CD14-positive monocyte (primary cell): ENCODE results near the gene UBR3. TPM values are rescaled to one million over a fixed set of nuclear protein-coding genes. Genes with fewer than 3 reads are reported as not detected.
A peak's percentile ranks its signal among the peaks of the same experiment; 100 is the strongest.

ENCODE experiments used
- DNase-seq, 3 donors: peaks; one replicate each; pipeline ENCODE4 v3.0.0-alpha.2; 2011 to 2022
- H2AFZ ChIP-seq: 2 replicates; pipeline ENCODE4 v1.6.0; 2012; ENCODE audit warnings: mild to moderate bottlenecking, low read depth, low read length, inconsistent platforms; ENCODE audit not compliant: insufficient read depth, poor library complexity, severe bottlenecking
- H3K27ac ChIP-seq, 2 donors: 1 replicate in 1 of 2; 2 replicates in 1 of 2; pipeline ENCODE4 v1.5.1; 2012 to 2013; ENCODE audit warnings: low read length in 2 of 2, control low read depth in 1 of 2, inconsistent platforms in 1 of 2, low read depth in 1 of 2, mild to moderate bottlenecking in 1 of 2
- H3K27me3 ChIP-seq, 2 donors: one replicate each; pipeline versions ENCODE4 v1.6.0 to v1.6.1; 2011 to 2013; ENCODE audit warnings: low read length in 2 of 2; ENCODE audit not compliant: control insufficient read depth in 2 of 2, insufficient read depth in 2 of 2
- H3K36me3 ChIP-seq, 2 donors: replicated peaks in 1 of 2; 1 replicate in 1 of 2; 2 replicates in 1 of 2; pipeline versions ENCODE4 v1.5.1 to v1.6.1; 2012 to 2013; ENCODE audit warnings: low read length in 2 of 2, control low read depth in 1 of 2, inconsistent platforms in 1 of 2, mild to moderate bottlenecking in 1 of 2; ENCODE audit not compliant: insufficient read depth in 2 of 2, control insufficient read depth in 1 of 2
- H3K4me1 ChIP-seq, 2 donors: 1 replicate in 1 of 2; 2 replicates in 1 of 2; pipeline versions ENCODE4 v1.5.1 to v1.6.1; 2012 to 2013; ENCODE audit warnings: low read length in 2 of 2, control low read depth in 1 of 2, inconsistent platforms in 1 of 2, mild to moderate bottlenecking in 1 of 2, moderate library complexity in 1 of 2; ENCODE audit not compliant: insufficient read depth in 2 of 2, control insufficient read depth in 1 of 2
- H3K4me2 ChIP-seq: replicated peaks from 2 replicates; pipeline ENCODE3; 2012; ENCODE audit warnings: low read length, moderate library complexity, mild to moderate bottlenecking; ENCODE audit not compliant: poor library complexity, severe bottlenecking; ENCODE audit errors: extremely low read depth
- H3K4me3 ChIP-seq, 3 experiments: fragments of 200-600 bp in 1 of 3; sonication (generic) in 1 of 3; replicated peaks in 1 of 3; 1 replicate in 2 of 3; 2 replicates in 1 of 3; pipeline ENCODE4 v1.5.1; 2011 to 2013; ENCODE audit warnings: low read length in 3 of 3, mild to moderate bottlenecking in 3 of 3, control low read depth in 2 of 3, low read depth in 2 of 3, inconsistent platforms in 1 of 3, moderate library complexity in 1 of 3
- H3K79me2 ChIP-seq: 2 replicates; pipeline ENCODE4 v1.6.0; 2012; ENCODE audit warnings: mild to moderate bottlenecking, control low read depth, inconsistent platforms, low read length, moderate library complexity; ENCODE audit not compliant: insufficient read depth
- H3K9ac ChIP-seq: 2 replicates; pipeline ENCODE4 v1.6.0; 2017; ENCODE audit warnings: low read length, mild to moderate bottlenecking; ENCODE audit not compliant: insufficient read depth, poor library complexity, severe bottlenecking
- H3K9me3 ChIP-seq, 2 donors: replicated peaks in 1 of 2; 1 replicate in 1 of 2; 2 replicates in 1 of 2; pipeline versions ENCODE4 v1.5.1 to v1.6.1; 2012 to 2013; ENCODE audit warnings: low read length in 2 of 2, control low read depth in 1 of 2; ENCODE audit not compliant: control insufficient read depth in 1 of 2, insufficient read depth in 1 of 2
- H4K20me1 ChIP-seq: 2 replicates; pipeline ENCODE4 v1.6.0; 2012; ENCODE audit warnings: mild to moderate bottlenecking, low read length, control low read depth, moderate library complexity; ENCODE audit not compliant: insufficient read depth
- H3K27ac Mint-ChIP-seq, 7 donors: one replicate each; pipeline ENCODE4 v1.8.0; 2020; ENCODE audit warnings: mild to moderate bottlenecking in 7 of 7, mixed read lengths in 7 of 7, moderate library complexity in 6 of 7, inconsistent platforms in 2 of 7
- H3K27me3 Mint-ChIP-seq, 3 donors: one replicate each; pipeline ENCODE4 v1.8.0; 2021 to 2022; ENCODE audit warnings: low read depth in 3 of 3, mild to moderate bottlenecking in 3 of 3, mixed read lengths in 3 of 3, moderate library complexity in 3 of 3, inconsistent platforms in 1 of 3
- H3K36me3 Mint-ChIP-seq, 2 donors: one replicate each; pipeline ENCODE4 v1.8.0; 2020; ENCODE audit warnings: mixed read lengths in 2 of 2, inconsistent platforms in 1 of 2, mild to moderate bottlenecking in 1 of 2
- H3K4me1 Mint-ChIP-seq: one replicate; pipeline ENCODE4 v1.8.0; 2020; ENCODE audit warnings: mild to moderate bottlenecking, mixed read lengths
- H3K4me3 Mint-ChIP-seq, 2 donors: one replicate each; pipeline ENCODE4 v1.8.0; 2020; ENCODE audit warnings: mild to moderate bottlenecking in 2 of 2, mixed read lengths in 2 of 2, moderate library complexity in 1 of 2
- H3K9me3 Mint-ChIP-seq, 7 donors: one replicate each; pipeline ENCODE4 v1.8.0; 2020 to 2022; ENCODE audit warnings: mixed read lengths in 7 of 7, mild to moderate bottlenecking in 6 of 7, moderate library complexity in 6 of 7, inconsistent platforms in 2 of 7
- WGBS: methylation state at CpG from one replicate; pipeline ENCODE4 v1.1.5; 2013; ENCODE audit warnings: missing lambda C conversion rate; ENCODE audit not compliant: insufficient coverage; 5-methylcytosine and 5-hydroxymethylcytosine counted together
- intact Hi-C, 2 donors: fragments of 100-400 bp; cut with micrococcal nuclease; formaldehyde crosslinking; loops; one replicate each; pipeline versions ENCODE4 v1.15.0 to v1.15.1; 2023
- polyA plus RNA-seq, 3 donors: library from polyadenylated mRNA; depleted of rRNA in 1 of 3; unstranded in 2 of 3; stranded (reverse) in 1 of 3; fragments of 300-500 nt in 2 of 3; fragments of >200 nt in 1 of 3; fragmentation: Illumina TruSeq in 2 of 3; gene quantifications; 1 replicate in 2 of 3; 2 replicates in 1 of 3; pipeline ENCODE4 v1.2.3, GENCODE V29; 2012 to 2021
- TF ChIP-seq, protein P1 (sequence below): fragments of 200-600 bp; IDR thresholded peaks from one replicate; pipeline ENCODE4 v1.8.0; 2022; ENCODE audit warnings: antibody characterized with exemption, mild to moderate bottlenecking

Gene UBR3
- polyA plus RNA-seq, 3 donors = 4.3 to 10.7 (median 4.7) TPM

DNA sequence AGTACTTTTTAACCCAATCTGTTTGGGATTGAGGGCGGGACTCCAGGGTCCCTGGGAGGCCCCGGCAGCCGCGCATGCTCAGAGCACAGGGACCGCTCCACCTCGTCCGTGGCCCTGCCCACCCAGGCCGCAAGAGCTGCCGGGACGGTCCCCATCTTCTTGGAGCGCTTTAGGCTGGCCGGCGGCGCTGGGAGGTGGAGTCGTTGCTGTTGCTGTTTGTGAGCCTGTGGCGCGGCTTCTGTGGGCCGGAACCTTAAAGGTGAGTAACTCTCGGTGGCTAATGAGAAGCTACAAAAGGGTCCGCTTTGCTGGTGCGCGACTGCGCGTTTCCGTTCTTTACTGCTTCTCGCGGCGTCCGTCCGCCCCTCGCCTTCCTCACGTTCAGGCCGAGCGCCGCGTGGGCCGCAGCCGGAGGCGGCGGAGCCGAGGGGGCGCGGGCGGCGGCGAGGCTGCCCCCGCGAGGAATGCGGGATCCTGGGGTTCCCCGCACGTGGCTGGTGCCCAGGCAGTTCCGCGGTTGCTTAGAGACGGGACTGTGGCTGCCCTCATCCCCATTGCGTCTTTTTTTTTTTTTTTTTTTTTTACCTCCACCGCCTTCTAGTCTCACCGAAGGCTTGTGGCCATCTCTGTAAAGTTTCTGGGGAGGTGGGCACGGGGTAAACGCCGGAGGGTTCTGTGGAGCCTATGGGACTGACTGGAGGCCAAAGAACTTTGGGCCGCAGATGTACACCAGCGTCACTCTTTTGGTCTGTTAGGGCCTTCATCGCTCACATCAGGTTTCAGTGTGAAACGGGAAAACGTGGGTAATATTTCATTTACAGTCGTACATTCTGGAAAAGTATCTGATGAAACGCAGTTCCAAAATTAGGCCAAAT is 28.3 kb upstream of the UBR3 start, which contains the start of gene SSB:
TSS of gene SSB (plus strand) at position 154 of the 875 bp plus-strand sequence. CDS start 2,090 bp downstream, outside the sequence.
- peaks cover 15% of the 10 kb centered on the region for H3K4me1 Mint-ChIP-seq
- TF ChIP-seq, protein P1, sequence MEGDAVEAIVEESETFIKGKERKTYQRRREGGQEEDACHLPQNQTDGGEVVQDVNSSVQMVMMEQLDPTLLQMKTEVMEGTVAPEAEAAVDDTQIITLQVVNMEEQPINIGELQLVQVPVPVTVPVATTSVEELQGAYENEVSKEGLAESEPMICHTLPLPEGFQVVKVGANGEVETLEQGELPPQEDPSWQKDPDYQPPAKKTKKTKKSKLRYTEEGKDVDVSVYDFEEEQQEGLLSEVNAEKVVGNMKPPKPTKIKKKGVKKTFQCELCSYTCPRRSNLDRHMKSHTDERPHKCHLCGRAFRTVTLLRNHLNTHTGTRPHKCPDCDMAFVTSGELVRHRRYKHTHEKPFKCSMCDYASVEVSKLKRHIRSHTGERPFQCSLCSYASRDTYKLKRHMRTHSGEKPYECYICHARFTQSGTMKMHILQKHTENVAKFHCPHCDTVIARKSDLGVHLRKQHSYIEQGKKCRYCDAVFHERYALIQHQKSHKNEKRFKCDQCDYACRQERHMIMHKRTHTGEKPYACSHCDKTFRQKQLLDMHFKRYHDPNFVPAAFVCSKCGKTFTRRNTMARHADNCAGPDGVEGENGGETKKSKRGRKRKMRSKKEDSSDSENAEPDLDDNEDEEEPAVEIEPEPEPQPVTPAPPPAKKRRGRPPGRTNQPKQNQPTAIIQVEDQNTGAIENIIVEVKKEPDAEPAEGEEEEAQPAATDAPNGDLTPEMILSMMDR = no peak
- intact Hi-C loops = no loop called here

DNA sequence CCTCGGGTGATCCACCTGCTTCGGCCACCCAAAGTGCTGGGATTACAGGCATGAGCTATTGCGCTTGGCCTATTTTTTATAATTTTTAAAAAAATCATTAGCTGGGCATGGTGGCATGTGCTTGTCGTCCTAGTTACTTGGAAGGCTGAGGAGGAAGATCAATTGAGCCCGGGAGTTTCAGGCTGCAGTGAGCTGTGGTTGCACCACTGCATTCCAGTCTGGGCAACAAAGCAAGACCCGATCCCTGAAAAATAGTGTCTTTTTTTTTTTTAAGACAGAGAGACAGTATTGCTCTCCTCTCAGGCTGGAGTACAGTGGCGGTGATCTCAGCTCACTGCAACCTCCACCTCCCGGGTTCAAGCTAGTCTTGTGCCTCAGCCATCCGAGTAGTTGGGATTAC is 23.8 kb upstream of the UBR3 start:
- Histone ChIP-seq H3K9ac (no peak overlapping the region), H3K4me2 (no peak overlapping the region), H3K9me3 (no peaks in the 10 kb centered on the region), H3K36me3 (peaks cover 53 to 60% of the 10 kb centered on the region in 2 donors), H3K79me2 (peaks cover 59% of the 10 kb centered on the region), H4K20me1 (peaks cover 29% of the 10 kb centered on the region), H3K27ac (no peak overlapping the region), H3K27me3 (no peaks in the 10 kb centered on the region), H2AFZ (no peak overlapping the region), H3K4me1 (peaks cover 10 to 17% of the 10 kb centered on the region in 2 donors), H3K4me3 (no peak overlapping the region)
- DNase-seq = no peak
- intact Hi-C loops = no loop called here
- TF ChIP-seq, protein P1 = no peak
- peaks cover 15% of the 10 kb centered on the region for H3K4me1 Mint-ChIP-seq
- H3K36me3 Mint-ChIP-seq = peaks cover 46 to 62% of the 10 kb centered on the region in 2 donors
- H3K9me3 Mint-ChIP-seq = no peaks in the 10 kb centered on the region
- H3K4me3 Mint-ChIP-seq = no peak overlapping the region
- WGBS = 97% methylated on average over 5 of the region's 9 CpGs
- peak overlapping the region in 1 of 7 donors; percentile 42 for H3K27ac Mint-ChIP-seq
- H3K27me3 Mint-ChIP-seq = no peaks in the 10 kb centered on the region

More for the DNA sequence above, 28.3 kb upstream of the UBR3 start, which contains the start of gene SSB:
- Histone ChIP-seq H3K79me2 (peaks cover 54% of the 10 kb centered on the region), H3K9me3 (no peaks in the 10 kb centered on the region), H4K20me1 (peaks cover 21% of the 10 kb centered on the region), H3K9ac (peak within 1 kb of the TSS; percentile 72), H3K4me2 (peak within 1 kb of the TSS; percentile 71), H3K4me1 (peaks cover 12 to 21% of the 10 kb centered on the region in 2 donors), H3K27me3 (no peaks in the 10 kb centered on the region), H3K4me3 (peak within 1 kb of the TSS; percentile 55 to 83 (median 75)), H3K36me3 (peaks cover 17 to 22% of the 10 kb centered on the region in 2 donors), H2AFZ (peak within 1 kb of the TSS; percentile 88), H3K27ac (peak within 1 kb of the TSS; percentile 38 to 73)
- H3K27me3 Mint-ChIP-seq = peaks cover 1 to 3% (median 2%) of the 10 kb centered on the region in 3 donors
- WGBS = under 1% methylated on average over 56 of the region's 67 CpGs
- peak within 1 kb of the TSS; percentile 64 to 91 (median 86) for H3K27ac Mint-ChIP-seq
- peak; percentile 68 to 70 (median 69) for DNase-seq
- H3K36me3 Mint-ChIP-seq = peaks cover 15 to 26% of the 10 kb centered on the region in 2 donors
- H3K4me3 Mint-ChIP-seq = peak within 1 kb of the TSS; percentile 85 to 91
- peaks cover 0 to 3% (median 0%) of the 10 kb centered on the region in 7 donors for H3K9me3 Mint-ChIP-seq
